Neural cell (in vitro differentiated cells): ENCODE measurements around the gene CNTN4. TPM values are rescaled to one million over a fixed set of nuclear protein-coding genes. Genes with fewer than 3 reads are reported as not detected.

Source experiments
- H2AFZ ChIP-seq: fragments of 200-600, 300-800 bp; sonication (generic), shearing (Covaris generic); 2 replicates; pipeline ENCODE4 v1.6.0; 2014; ENCODE audit warnings: low read depth, mild to moderate bottlenecking, antibody characterized with exemption, low read length, moderate library complexity
- H3F3A ChIP-seq: fragments of 200-600 bp; shearing (Covaris generic); 2 replicates; pipeline ENCODE4 v1.6.1; 2016; ENCODE audit warnings: mild to moderate bottlenecking, moderate library complexity, mixed read lengths, antibody characterized with exemption, low read length; ENCODE audit not compliant: insufficient read depth, poor library complexity, severe bottlenecking
- H3K27ac ChIP-seq: fragments of 200-600, 300-800 bp; sonication (generic), shearing (Covaris generic); 2 replicates; pipeline ENCODE4 v1.5.1; 2014; ENCODE audit warnings: mild to moderate bottlenecking, low read length, moderate library complexity
- H3K27me3 ChIP-seq: fragments of 300-800, 200-600 bp; sonication (generic), shearing (Covaris generic); 2 replicates; pipeline ENCODE4 v1.6.0; 2014; ENCODE audit warnings: mild to moderate bottlenecking, low read depth, low read length, moderate library complexity; ENCODE audit not compliant: insufficient read depth
- H3K36me3 ChIP-seq: fragments of 300-800, 200-600 bp; sonication (generic), shearing (Covaris generic); 2 replicates; pipeline ENCODE4 v1.5.1; 2014; ENCODE audit warnings: mild to moderate bottlenecking, antibody characterized with exemption, low read length, moderate library complexity; ENCODE audit not compliant: insufficient read depth
- H3K4me2 ChIP-seq: fragments of 300-800, 200-600 bp; sonication (generic), shearing (Covaris generic); 2 replicates; pipeline ENCODE4 v1.6.0; 2014; ENCODE audit warnings: mild to moderate bottlenecking, low read length
- H3K4me3 ChIP-seq: fragments of 300-800, 200-600 bp; sonication (generic), shearing (Covaris generic); 2 replicates; pipeline ENCODE4 v1.5.1; 2014; ENCODE audit warnings: mild to moderate bottlenecking, low read length, moderate library complexity
- H3K79me2 ChIP-seq: fragments of 200-600 bp; shearing (Covaris generic); replicated peaks from 2 replicates; pipeline ENCODE4 v1.6.0; 2014; ENCODE audit warnings: mild to moderate bottlenecking, low read length, moderate library complexity; ENCODE audit not compliant: insufficient read depth
- H3K9ac ChIP-seq: fragments of 300-800, 200-600 bp; sonication (generic), shearing (Covaris generic); 2 replicates; pipeline ENCODE4 v1.6.1; 2016; ENCODE audit warnings: mild to moderate bottlenecking, low read length, mixed read lengths
- H3K9me2 ChIP-seq: fragments of 200-600 bp; shearing (Covaris generic); 2 replicates; pipeline ENCODE4 v1.6.1; 2016; ENCODE audit warnings: mild to moderate bottlenecking, low read length, mixed read lengths; ENCODE audit not compliant: insufficient read depth
- H3K9me3 ChIP-seq: fragments of 200-600, 300-800 bp; sonication (generic), shearing (Covaris generic); 2 replicates; pipeline ENCODE4 v1.6.1; 2016; ENCODE audit warnings: mild to moderate bottlenecking, mixed run types, low read length, moderate library complexity, mixed read lengths
- H4K20me1 ChIP-seq: fragments of 200-600 bp; shearing (Covaris generic); 2 replicates; pipeline ENCODE4 v1.6.1; 2016; ENCODE audit warnings: mild to moderate bottlenecking, mixed run types; ENCODE audit not compliant: insufficient read depth
- EP300 ChIP-seq: fragments of 450-650 bp; conservative IDR thresholded peaks from 2 replicates; pipeline ENCODE4 v1.6.1; 2014; ENCODE audit warnings: antibody characterized with exemption, mild to moderate bottlenecking, moderate library complexity; ENCODE audit not compliant: poor library complexity, severe bottlenecking
- EZH2 ChIP-seq: fragments of 200-600, 300-800 bp; shearing (Covaris generic), sonication (generic); IDR thresholded peaks from 2 replicates; pipeline ENCODE4 v1.6.1; 2014; ENCODE audit warnings: antibody characterized with exemption, low read length, borderline replicate concordance, mild to moderate bottlenecking; ENCODE audit not compliant: insufficient read depth, poor library complexity, severe bottlenecking
- MXI1 ChIP-seq: fragments of 450-650 bp; conservative IDR thresholded peaks from 2 replicates; pipeline ENCODE4 v1.6.1; 2014; ENCODE audit warnings: antibody characterized with exemption, mild to moderate bottlenecking; ENCODE audit not compliant: poor library complexity, severe bottlenecking
- POLR2AphosphoS5 ChIP-seq: IDR thresholded peaks from 2 replicates; pipeline ENCODE4 v1.6.1; 2012
- RAD21 ChIP-seq: fragments of 450-650 bp; conservative IDR thresholded peaks from 2 replicates; pipeline ENCODE4 v1.6.1; 2014; ENCODE audit warnings: antibody characterized with exemption, mild to moderate bottlenecking, moderate library complexity
- SMC3 ChIP-seq: fragments of 450-650 bp; conservative IDR thresholded peaks from 2 replicates; pipeline ENCODE4 v1.6.1; 2014; ENCODE audit warnings: antibody characterized with exemption, mild to moderate bottlenecking, moderate library complexity; ENCODE audit not compliant: poor library complexity
- TAF1 ChIP-seq: IDR thresholded peaks from 2 replicates; pipeline ENCODE4 v1.6.1; 2012; ENCODE audit warnings: low read depth
- polyA plus RNA-seq: library from polyadenylated mRNA; depleted of rRNA; stranded (reverse); fragments of >200 nt; gene quantifications from 2 replicates; pipeline ENCODE4 v1.2.3, GENCODE V29; 2014
- TF ChIP-seq, protein P1 (sequence below): fragments of 450-650 bp; IDR thresholded peaks from 2 replicates; pipeline ENCODE4 v1.5.1; 2014; ENCODE audit warnings: antibody characterized with exemption, mild to moderate bottlenecking, moderate library complexity; ENCODE audit not compliant: poor library complexity, severe bottlenecking
- TF ChIP-seq, protein P2 (sequence below): IDR thresholded peaks from 2 replicates; pipeline ENCODE4 v1.6.1; 2012; ENCODE audit warnings: borderline replicate concordance

The CNTN4 gene
- polyA plus RNA-seq, 1 donor from 2014 or later, result 10.6 TPM

DNA sequence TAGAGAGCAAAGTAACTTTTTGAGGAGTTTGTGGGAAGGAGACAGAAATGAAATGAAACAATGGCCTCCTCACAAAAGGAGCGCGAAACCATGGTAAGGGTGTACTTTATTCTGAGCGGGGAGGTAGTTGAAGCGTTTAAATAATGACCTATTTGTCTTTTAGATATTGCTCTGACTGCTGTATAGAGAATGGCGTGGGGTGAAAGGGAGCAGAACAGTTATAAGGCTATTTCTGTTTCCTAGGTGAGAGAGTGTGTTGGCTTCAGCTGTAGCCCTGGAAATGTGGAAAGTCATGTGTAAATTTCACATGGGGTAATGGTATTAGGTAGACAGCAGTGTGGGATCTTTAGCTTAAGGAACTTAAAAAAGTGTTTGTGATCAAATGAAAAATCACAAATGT is 54.9 kb downstream of the CNTN4 start:
- no peak overlapping the region for H3K4me3 ChIP-seq
- TF ChIP-seq POLR2AphosphoS5, result no peak
- TF ChIP-seq EP300, result no peak
- no peak for TF ChIP-seq EZH2
- TF ChIP-seq, protein P1, sequence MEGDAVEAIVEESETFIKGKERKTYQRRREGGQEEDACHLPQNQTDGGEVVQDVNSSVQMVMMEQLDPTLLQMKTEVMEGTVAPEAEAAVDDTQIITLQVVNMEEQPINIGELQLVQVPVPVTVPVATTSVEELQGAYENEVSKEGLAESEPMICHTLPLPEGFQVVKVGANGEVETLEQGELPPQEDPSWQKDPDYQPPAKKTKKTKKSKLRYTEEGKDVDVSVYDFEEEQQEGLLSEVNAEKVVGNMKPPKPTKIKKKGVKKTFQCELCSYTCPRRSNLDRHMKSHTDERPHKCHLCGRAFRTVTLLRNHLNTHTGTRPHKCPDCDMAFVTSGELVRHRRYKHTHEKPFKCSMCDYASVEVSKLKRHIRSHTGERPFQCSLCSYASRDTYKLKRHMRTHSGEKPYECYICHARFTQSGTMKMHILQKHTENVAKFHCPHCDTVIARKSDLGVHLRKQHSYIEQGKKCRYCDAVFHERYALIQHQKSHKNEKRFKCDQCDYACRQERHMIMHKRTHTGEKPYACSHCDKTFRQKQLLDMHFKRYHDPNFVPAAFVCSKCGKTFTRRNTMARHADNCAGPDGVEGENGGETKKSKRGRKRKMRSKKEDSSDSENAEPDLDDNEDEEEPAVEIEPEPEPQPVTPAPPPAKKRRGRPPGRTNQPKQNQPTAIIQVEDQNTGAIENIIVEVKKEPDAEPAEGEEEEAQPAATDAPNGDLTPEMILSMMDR, result no peak
- no peak for TF ChIP-seq SMC3
- no peak for TF ChIP-seq MXI1
- TF ChIP-seq, protein P2, sequence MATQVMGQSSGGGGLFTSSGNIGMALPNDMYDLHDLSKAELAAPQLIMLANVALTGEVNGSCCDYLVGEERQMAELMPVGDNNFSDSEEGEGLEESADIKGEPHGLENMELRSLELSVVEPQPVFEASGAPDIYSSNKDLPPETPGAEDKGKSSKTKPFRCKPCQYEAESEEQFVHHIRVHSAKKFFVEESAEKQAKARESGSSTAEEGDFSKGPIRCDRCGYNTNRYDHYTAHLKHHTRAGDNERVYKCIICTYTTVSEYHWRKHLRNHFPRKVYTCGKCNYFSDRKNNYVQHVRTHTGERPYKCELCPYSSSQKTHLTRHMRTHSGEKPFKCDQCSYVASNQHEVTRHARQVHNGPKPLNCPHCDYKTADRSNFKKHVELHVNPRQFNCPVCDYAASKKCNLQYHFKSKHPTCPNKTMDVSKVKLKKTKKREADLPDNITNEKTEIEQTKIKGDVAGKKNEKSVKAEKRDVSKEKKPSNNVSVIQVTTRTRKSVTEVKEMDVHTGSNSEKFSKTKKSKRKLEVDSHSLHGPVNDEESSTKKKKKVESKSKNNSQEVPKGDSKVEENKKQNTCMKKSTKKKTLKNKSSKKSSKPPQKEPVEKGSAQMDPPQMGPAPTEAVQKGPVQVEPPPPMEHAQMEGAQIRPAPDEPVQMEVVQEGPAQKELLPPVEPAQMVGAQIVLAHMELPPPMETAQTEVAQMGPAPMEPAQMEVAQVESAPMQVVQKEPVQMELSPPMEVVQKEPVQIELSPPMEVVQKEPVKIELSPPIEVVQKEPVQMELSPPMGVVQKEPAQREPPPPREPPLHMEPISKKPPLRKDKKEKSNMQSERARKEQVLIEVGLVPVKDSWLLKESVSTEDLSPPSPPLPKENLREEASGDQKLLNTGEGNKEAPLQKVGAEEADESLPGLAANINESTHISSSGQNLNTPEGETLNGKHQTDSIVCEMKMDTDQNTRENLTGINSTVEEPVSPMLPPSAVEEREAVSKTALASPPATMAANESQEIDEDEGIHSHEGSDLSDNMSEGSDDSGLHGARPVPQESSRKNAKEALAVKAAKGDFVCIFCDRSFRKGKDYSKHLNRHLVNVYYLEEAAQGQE, result no peak
- no peak for TF ChIP-seq RAD21
- no peak for TF ChIP-seq TAF1
- H3K27me3 ChIP-seq, result no peaks in the 10 kb centered on the region
- no peaks in the 10 kb centered on the region for H3K79me2 ChIP-seq
- H3F3A ChIP-seq, result no peaks in the 10 kb centered on the region
- H3K36me3 ChIP-seq, result no peaks in the 10 kb centered on the region
- no peaks in the 10 kb centered on the region for H3K9me3 ChIP-seq
- no peaks in the 10 kb centered on the region for H4K20me1 ChIP-seq
- no peak overlapping the region for H3K4me2 ChIP-seq
- H3K9ac ChIP-seq, result no peak overlapping the region
- no peak overlapping the region for H2AFZ ChIP-seq
- no peaks in the 10 kb centered on the region for H3K9me2 ChIP-seq
- H3K27ac ChIP-seq, result no peak overlapping the region

DNA sequence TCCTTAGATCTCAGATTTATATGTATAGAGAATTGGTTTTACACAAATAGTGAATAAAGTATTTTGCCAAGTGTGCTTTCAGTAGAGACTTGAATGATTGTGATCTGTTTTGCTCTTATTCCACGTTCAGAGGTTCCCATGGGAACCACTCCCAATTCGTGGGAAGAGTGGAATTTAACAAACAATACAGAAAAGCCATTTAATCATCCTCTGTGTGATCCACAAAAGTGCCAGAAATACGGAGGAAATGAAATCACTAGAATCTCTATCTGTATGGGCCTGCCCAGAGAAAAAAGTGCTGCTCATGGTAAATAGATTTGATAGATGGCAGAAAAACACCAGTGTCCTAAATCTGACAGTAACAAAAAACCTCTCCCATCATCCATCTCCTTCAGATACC is 56.0 kb downstream of the CNTN4 start:
- Histone ChIP-seq H3K4me3 (no peak overlapping the region), H3K27me3 (no peaks in the 10 kb centered on the region), H3K9me2 (no peaks in the 10 kb centered on the region), H3K4me2 (no peak overlapping the region), H3F3A (no peaks in the 10 kb centered on the region), H3K79me2 (no peaks in the 10 kb centered on the region), H3K36me3 (no peaks in the 10 kb centered on the region), H4K20me1 (no peaks in the 10 kb centered on the region), H3K27ac (no peak overlapping the region), H2AFZ (no peak overlapping the region), H3K9me3 (no peaks in the 10 kb centered on the region), H3K9ac (no peak overlapping the region)
- TF ChIP-seq EZH2, result no peak
- TF ChIP-seq, protein P2, result no peak
